ENCODE measurements around the gene NDUFB8. TPM values are rescaled to one million over a fixed set of nuclear protein-coding genes. Genes with fewer than 3 reads are reported as not detected.

NDUFB8 gene
- total and polyA plus RNA-seq, 8 donors = 112 to 147 (median 134) TPM

DNA sequence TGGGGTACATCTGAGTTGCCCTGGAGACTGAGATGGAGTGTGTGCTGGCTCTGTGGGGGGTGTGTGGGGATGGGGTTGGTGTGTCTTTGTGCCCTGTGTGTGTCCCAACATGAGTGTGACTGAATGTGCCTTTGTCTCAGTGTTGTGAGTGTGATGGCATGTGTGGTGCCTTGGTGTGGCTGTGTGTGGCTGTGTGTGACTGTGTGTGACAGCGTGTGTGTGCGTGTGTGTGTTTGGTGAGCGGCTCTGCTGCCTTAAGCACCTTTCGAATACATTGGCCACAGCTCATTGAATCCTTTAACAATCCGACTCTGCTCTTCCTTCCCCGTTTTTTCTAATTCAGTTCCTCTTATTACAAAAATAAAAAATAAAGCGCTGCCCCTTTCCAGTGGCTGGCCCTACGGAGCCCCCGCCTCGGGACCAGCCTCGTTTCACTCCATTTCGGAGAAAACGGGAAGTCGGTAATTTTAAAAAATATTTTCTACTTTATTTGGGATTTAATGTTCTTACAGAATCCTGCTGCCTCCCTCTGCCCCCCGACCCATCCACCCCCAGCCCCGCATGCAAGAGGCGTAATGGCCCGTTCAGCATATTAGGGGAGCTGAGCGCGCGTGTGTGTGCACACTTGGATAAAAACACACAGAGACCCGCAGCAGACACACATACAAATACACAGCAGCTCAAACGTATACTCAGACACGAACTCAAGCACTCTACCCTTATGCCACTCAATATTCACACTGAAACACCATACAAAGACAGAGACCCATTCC is 41.6 kb upstream of the NDUFB8 start:
- intact Hi-C loops (cut with DNase I) = no loop called here
- H3K36me3 ChIP-seq = no peaks in the 10 kb centered on the region
- peaks cover 22 to 95% of the 10 kb centered on the region in 2 donors for H3K27me3 ChIP-seq
- no peaks in the 10 kb centered on the region for H3K9me3 ChIP-seq
- H3K4me1 ChIP-seq = no peaks in the 10 kb centered on the region
- no peak overlapping the region for H3K4me3 ChIP-seq
- TF ChIP-seq, protein P1, sequence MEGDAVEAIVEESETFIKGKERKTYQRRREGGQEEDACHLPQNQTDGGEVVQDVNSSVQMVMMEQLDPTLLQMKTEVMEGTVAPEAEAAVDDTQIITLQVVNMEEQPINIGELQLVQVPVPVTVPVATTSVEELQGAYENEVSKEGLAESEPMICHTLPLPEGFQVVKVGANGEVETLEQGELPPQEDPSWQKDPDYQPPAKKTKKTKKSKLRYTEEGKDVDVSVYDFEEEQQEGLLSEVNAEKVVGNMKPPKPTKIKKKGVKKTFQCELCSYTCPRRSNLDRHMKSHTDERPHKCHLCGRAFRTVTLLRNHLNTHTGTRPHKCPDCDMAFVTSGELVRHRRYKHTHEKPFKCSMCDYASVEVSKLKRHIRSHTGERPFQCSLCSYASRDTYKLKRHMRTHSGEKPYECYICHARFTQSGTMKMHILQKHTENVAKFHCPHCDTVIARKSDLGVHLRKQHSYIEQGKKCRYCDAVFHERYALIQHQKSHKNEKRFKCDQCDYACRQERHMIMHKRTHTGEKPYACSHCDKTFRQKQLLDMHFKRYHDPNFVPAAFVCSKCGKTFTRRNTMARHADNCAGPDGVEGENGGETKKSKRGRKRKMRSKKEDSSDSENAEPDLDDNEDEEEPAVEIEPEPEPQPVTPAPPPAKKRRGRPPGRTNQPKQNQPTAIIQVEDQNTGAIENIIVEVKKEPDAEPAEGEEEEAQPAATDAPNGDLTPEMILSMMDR (IDR thresholded peaks at IDR 0.05) = no peak
- H3K27ac ChIP-seq = no peak overlapping the region
- no peak for ATAC-seq
- no peak for DNase-seq

DNA sequence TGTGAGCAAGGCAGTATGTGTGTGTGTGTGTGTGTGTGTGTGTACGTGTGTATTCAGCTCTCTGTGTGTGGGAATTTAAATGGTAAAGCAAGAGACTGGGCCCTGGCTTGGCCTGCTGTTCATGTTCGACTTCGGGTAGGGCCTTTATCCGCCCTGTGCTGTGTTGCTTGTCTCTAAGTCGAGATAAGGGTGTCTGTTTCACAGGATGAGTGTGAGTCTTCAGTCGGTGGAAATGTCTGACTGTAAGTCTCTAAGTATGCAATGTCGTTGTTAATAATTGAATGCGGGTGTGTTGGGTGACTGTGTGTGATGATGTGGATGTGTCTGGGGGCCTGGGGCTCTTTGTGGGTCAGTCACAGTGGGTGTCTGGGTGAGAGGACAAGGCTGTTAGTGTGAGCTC is 40.8 kb upstream of the NDUFB8 start:
- TF ChIP-seq, protein P1 (IDR thresholded peaks at IDR 0.05) = no peak
- intact Hi-C loops (cut with DNase I) = no loop called here
- DNase-seq (no peak), ATAC-seq (no peak)
- Histone ChIP-seq H3K9me3 (no peaks in the 10 kb centered on the region), H3K4me1 (no peaks in the 10 kb centered on the region), H3K27me3 (peaks cover 27 to 97% of the 10 kb centered on the region in 2 donors), H3K4me3 (no peak overlapping the region), H3K36me3 (no peaks in the 10 kb centered on the region), H3K27ac (no peak overlapping the region)

DNA sequence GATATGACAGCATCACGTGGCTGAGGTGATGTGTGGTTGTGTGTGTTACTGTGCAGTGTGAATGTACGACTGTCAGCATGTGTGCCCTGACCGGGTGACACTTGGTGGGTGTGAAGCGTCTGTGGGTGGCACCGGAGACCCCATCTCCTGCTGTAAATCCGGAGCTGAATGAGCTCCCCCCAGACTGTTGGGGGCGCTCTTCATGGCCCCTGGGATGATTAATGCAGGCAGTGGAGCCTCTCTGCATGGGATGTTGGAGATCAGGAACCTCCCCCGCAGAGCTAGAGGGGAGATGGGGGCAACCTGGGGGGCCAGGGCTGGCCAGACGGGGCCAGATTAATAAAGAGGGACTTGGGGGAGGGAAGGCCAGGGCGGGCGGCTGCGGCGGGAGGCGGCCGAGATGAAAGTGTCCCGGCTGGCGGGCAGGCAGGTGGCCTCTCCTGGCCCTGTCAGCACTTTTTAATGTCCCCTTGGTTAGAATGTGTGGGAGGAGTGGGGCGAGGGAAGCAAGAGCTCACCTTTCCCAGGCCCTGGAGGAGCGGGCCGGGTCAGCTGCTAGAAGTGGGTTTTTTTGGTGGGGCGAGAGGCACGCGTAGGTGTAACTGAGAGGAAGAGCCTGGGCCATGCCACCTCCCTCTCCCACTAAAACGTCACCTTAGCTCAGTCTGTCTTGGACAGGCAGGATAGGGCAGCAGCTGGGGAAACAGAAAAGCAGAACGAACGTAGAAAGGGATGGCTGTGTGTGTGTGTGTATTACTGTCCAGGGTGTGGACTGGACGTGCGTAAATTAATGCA is 40.2 kb upstream of the NDUFB8 start:
- Histone ChIP-seq H3K4me3 (no peak overlapping the region), H3K4me1 (no peaks in the 10 kb centered on the region), H3K9me3 (no peaks in the 10 kb centered on the region), H3K27ac (no peak overlapping the region), H3K36me3 (no peaks in the 10 kb centered on the region), H3K27me3 (peaks cover 27 to 97% of the 10 kb centered on the region in 2 donors)
- DNase-seq (no peak), ATAC-seq (no peak)
- TF ChIP-seq, protein P1 (IDR thresholded peaks at IDR 0.05) = no peak
- intact Hi-C loops (cut with DNase I) = loop anchor here in 1 of 2 donors (10.0 kb wide), 1 partner anchor 305 kb away; no protein-coding TSS in a partner anchor

DNA sequence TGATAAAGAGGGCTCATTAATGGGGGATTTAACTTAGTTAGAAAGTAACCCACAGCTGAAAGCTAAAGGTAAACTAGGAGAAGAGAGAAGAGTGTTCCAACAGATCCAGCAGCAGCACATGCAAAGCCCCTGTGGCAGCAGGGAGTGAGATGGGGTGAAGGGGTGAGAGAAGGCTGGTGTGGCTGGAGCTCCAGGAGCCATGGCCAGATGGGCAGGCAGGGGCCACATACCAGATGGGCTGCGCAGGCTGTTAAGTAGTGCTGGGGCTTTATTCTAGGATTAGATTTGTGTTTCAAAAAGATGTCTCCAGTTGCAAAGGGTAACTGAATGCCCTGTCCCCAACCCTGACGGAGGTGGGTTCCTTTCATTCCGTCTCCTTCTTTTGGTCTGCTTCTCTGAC is 39.2 kb upstream of the NDUFB8 start:
- no peak for DNase-seq
- no peaks in the 10 kb centered on the region for H3K4me1 ChIP-seq
- intact Hi-C loops (cut with DNase I) = loop anchor here in 1 of 2 donors (10.0 kb wide), 1 partner anchor 306 kb away; no protein-coding TSS in a partner anchor
- no peaks in the 10 kb centered on the region for H3K9me3 ChIP-seq
- H3K27ac ChIP-seq = no peak overlapping the region
- H3K36me3 ChIP-seq = no peaks in the 10 kb centered on the region
- H3K27me3 ChIP-seq = peaks cover 27 to 98% of the 10 kb centered on the region in 2 donors
- no peak overlapping the region for H3K4me3 ChIP-seq
- no peak for ATAC-seq
- TF ChIP-seq, protein P1 (IDR thresholded peaks at IDR 0.05) = no peak

DNA sequence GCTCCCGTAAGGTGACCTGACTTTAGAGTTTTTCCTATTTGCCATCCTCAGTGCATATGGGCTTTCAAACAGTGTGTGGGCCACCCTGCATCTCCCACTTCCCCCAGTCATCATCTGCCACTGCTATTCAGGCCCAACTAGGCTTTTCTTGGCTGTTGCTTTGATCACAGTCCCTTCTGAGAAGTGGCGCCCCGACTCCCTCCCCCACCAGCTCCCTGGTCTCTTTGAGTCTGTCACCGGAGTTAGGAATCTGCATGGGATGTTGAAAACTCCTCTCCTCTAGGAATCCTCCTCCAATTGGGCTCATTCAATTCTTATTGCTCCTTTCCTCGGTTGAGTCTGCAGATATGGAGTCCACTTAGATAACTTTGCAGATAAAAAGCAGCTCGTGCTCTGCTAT is 38.2 kb upstream of the NDUFB8 start:
- TF ChIP-seq, protein P1 (IDR thresholded peaks at IDR 0.05) = no peak
- no peaks in the 10 kb centered on the region for H3K9me3 ChIP-seq
- H3K36me3 ChIP-seq = no peaks in the 10 kb centered on the region
- no peak for DNase-seq
- peaks cover 27 to 97% of the 10 kb centered on the region in 2 donors for H3K27me3 ChIP-seq
- H3K4me1 ChIP-seq = no peaks in the 10 kb centered on the region
- intact Hi-C loops (cut with DNase I) = loop anchor here in 1 of 2 donors (10.0 kb wide), 1 partner anchor 307 kb away; no protein-coding TSS in a partner anchor
- ATAC-seq = no peak
- H3K27ac ChIP-seq = no peak overlapping the region
- no peak overlapping the region for H3K4me3 ChIP-seq

Data from left lung (tissue), 10 donors.